Progenitor cell of endocrine pancreas (in vitro differentiated cells): Measurements from ENCODE around the gene ZSWIM6. TPM values are rescaled to one million over a fixed set of nuclear protein-coding genes. Genes with fewer than 3 reads are reported as not detected.
"Not testable (repeated sequence)": the region's sequence is repeated elsewhere in the genome, so short reads cannot be mapped to it uniquely, and the experiment has no call there.

Experiments
- DNase-seq: peaks from one replicate; pipeline ENCODE4 v3.0.0; 2021; ENCODE audit warnings: low spot score; ENCODE audit not compliant: unreplicated experiment
- H3K27ac Mint-ChIP-seq: 2 replicates; pipeline ENCODE4 v1.8.0; 2021; ENCODE audit warnings: mild to moderate bottlenecking, moderate library complexity, mixed read lengths
- H3K27me3 Mint-ChIP-seq: 2 replicates; pipeline ENCODE4 v1.8.0; 2021; ENCODE audit warnings: mixed read lengths
- H3K36me3 Mint-ChIP-seq: 2 replicates; pipeline ENCODE4 v1.8.0; 2022; ENCODE audit warnings: mixed read lengths; ENCODE audit not compliant: insufficient read depth
- H3K4me1 Mint-ChIP-seq: 2 replicates; pipeline ENCODE4 v1.8.0; 2021; ENCODE audit warnings: low read depth, mixed read lengths
- H3K4me3 Mint-ChIP-seq: 2 replicates; pipeline ENCODE4 v1.8.0; 2021; ENCODE audit warnings: low read depth, mild to moderate bottlenecking, moderate library complexity, mixed read lengths
- H3K9me3 Mint-ChIP-seq: 2 replicates; pipeline ENCODE4 v1.8.0; 2021; ENCODE audit warnings: low read depth, mixed read lengths
- CTCF ChIP-seq: fragments of 200-600 bp; sonication (generic); IDR thresholded peaks from one replicate; pipeline ENCODE4 v1.5.0; 2021; ENCODE audit warnings: antibody characterized with exemption, mild to moderate bottlenecking; ENCODE audit not compliant: unreplicated experiment
- total RNA-seq: library from RNA; stranded (reverse); gene quantifications from 2 replicates; pipeline ENCODE4 v1.2.1, GENCODE V29; 2021

Gene ZSWIM6
- total RNA-seq, 1 donor from 2014 or later, result 35.2 TPM

DNA sequence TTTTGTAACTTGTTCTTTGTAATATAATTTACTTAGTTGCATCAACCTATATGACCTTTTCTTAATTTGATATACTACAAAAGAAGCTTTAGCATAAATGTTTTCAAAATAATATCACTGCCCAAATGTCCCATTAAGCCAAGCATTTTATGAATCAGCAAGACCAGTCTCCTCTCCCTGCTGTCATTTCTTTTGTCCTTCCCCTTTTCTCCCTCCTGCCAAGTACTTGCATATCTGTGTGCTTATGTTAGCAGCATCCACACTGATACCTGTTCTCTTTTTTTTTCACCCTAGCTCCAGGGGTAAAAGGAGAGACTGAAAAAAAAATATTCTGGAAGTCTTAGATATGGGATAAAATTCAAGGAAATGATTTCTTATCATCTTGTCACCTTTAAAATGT, 69.7 kb downstream of the ZSWIM6 start:
- Mint-ChIP-seq H3K4me3 (no peak overlapping the region), H3K27ac (no peak overlapping the region), H3K9me3 (peaks cover 3% of the 10 kb centered on the region), H3K27me3 (no peaks in the 10 kb centered on the region), H3K4me1 (peaks cover 27% of the 10 kb centered on the region), H3K36me3 (peaks cover 2% of the 10 kb centered on the region)
- no peak for TF ChIP-seq CTCF
- DNase-seq, result no peak

DNA sequence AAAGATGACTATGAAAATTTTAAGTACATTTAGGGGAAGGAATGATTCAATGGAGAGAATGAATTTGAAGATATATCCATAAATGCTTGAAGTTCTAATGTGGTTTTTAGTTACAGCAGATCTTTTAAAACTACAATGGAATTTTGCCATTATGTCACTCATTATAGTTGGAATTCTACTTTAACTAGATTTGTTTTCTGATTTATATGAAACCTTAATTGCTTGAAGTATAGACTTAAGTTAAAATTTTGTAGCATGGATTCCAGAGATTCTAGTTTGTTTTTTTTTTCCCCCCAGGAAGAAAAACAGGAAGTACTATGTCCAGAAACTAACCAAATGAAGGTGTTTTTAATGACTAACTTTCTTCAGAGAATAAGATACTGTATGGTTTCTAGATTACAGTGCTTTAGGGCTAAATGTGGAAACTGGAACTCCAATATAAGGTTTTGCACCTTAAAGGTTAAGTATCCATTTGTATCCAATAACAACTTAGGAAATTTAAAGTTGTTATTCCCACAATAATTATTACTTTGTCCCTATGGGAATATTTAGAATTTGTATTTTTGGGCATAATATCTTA, 70.3 kb downstream of the ZSWIM6 start:
- TF ChIP-seq CTCF, result no peak
- Mint-ChIP-seq H3K27me3 (no peaks in the 10 kb centered on the region), H3K4me3 (no peak overlapping the region), H3K27ac (no peak overlapping the region), H3K36me3 (peaks cover 2% of the 10 kb centered on the region), H3K9me3 (peaks cover 3% of the 10 kb centered on the region), H3K4me1 (peaks cover 27% of the 10 kb centered on the region)
- DNase-seq, result no peak

DNA sequence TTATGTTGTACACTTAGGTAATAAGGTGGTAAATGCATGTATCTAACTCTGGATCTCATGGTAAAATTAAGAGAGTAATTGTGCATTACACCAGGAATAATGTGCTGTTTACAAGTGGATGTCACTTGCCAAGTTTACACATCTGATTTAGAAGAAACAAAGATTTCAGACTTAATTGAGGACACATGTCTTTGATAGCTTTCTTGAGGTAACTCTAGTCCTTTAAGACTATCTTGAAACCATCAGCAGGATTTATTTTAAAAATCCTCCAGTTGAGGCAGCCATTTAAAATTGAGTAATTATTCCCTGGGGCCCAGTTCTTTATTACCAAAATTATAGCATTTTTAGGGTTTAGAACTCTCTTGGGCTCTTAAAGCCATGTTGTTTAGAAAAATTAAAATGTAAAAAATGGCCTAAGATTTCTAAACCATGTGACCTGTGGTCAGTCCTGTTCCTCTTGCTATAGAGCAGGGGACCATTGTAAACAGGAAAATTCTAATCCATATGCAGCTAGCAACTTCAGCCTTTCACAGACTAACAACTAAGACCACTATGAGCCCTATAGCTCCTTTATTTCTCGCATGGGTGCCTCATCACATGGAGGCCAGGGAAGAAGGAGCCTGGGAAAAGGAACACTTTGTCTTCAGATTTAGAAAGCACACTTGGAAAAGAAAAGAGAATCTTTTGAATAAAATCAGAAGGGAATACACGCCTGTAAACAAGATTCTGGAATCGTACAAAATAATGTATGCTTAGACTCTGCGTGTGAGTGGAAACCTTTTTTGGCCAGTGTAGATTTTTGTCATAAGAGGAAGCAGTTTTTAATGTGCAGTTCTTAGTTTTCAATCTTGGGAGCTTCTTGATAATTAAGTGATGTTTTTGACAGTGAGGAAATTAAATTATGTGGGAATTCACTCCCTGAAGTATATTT, 71.2 kb downstream of the ZSWIM6 start:
- Mint-ChIP-seq H3K4me1 (peaks cover 33% of the 10 kb centered on the region), H3K36me3 (peaks cover 1% of the 10 kb centered on the region), H3K4me3 (no peak overlapping the region), H3K9me3 (no peaks in the 10 kb centered on the region), H3K27ac (no peak overlapping the region), H3K27me3 (no peaks in the 10 kb centered on the region)
- DNase-seq, result no peak
- TF ChIP-seq CTCF, result no peak

DNA sequence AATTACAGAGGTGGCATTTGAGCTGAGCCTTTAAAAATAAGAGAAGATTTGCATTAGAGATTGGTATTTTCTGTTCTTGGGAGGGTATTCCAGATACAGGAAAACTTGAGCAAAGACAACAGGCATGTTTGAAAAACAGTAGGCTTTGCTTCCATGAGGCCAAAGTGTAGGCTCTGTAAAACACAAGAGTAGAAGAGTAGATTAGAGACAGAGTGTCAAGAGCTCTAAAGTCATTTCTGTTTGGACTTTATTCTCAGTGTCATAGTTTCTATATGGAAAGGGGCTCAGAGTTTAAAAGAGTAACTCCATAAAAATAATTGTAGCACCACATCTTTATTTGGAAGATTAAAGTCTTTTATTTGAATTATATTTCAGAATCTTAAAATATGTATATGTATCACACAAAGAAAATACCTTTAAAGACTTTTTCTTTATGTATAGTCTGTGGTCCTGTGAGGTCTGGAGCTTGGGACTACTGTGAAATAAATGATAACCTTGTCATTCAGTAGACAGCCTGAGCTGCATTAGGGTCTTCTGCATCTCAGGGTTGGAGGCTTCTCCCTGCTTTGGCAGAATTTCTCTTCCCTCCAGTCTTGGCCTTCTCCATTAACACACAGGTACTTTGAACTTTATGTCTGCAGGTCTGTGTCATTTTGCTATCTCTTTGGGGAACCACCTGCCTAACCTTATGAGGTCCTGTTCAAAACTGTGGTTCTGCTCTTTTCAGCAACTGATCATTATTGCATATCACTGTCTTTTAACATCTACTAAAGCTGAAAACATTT, 73.6 kb downstream of the ZSWIM6 start:
- peak overlapping the region; percentile 80 for H3K27ac Mint-ChIP-seq
- H3K4me1 Mint-ChIP-seq, result peaks cover 34% of the 10 kb centered on the region
- H3K27me3 Mint-ChIP-seq, result no peaks in the 10 kb centered on the region
- TF ChIP-seq CTCF, result no peak
- H3K4me3 Mint-ChIP-seq, result no peak overlapping the region
- H3K9me3 Mint-ChIP-seq, result no peaks in the 10 kb centered on the region
- DNase-seq, result no peak
- peaks cover 1% of the 10 kb centered on the region for H3K36me3 Mint-ChIP-seq

DNA sequence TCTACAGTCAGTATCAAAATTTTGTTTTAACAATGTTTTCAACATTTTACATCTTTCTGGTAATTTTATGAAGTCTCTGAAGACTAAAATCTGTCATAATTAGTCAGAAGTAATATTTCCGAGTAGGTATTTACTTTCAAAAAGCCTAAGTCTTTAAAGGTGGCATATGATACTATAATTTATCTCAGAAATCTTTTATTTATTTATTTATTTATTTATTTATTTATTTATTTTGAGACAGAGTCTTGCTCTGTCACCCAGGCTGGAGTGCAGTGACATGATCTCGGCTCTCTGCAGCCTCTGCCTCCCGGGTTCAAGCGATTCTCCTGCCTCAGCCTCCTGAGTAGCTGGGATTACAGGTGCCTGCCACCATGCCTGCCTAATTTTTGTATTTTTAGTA, 74.4 kb downstream of the ZSWIM6 start:
- H3K27me3 Mint-ChIP-seq, H3K9me3 Mint-ChIP-seq, DNase-seq, H3K27ac Mint-ChIP-seq, H3K4me3 Mint-ChIP-seq, H3K36me3 Mint-ChIP-seq: not testable (repeated sequence)
- H3K4me1 Mint-ChIP-seq, result peaks cover 32% of the 10 kb centered on the region
